Breast epithelium (tissue), 3 donors: ENCODE results near the gene HMCN2.

ENCODE experiments used
- CTCF ChIP-seq, 3 donors: fragments of 450-650 bp; IDR thresholded peaks; one replicate each; pipeline ENCODE4 v1.5.1; 2016 to 2017; ENCODE audit warnings: antibody characterized with exemption in 3 of 3, mild to moderate bottlenecking in 3 of 3, moderate library complexity in 3 of 3
- POLR2A ChIP-seq: fragments of 450-650 bp; IDR thresholded peaks from one replicate; pipeline ENCODE4 v1.6.1; 2016; ENCODE audit warnings: antibody characterized with exemption, mild to moderate bottlenecking, moderate library complexity
- POLR2AphosphoS5 ChIP-seq, 3 donors: sonication (generic); formaldehyde crosslinking; IDR thresholded peaks; one replicate each; pipeline ENCODE4 v1.6.1; 2017; ENCODE audit warnings: antibody characterized with exemption in 3 of 3

GRCh38 chr9:130454812-130455325 is 189.3 kb downstream of the HMCN2 start:
- TF ChIP-seq CTCF (IDR thresholded peaks at IDR 0.05) (no peak), POLR2AphosphoS5 (IDR thresholded peaks at IDR 0.05) (no peak), POLR2A (no peak)
